IMR-90 (cell line): ENCODE results near the gene ZNF157. TPM values are rescaled to one million over a fixed set of nuclear protein-coding genes. Genes with fewer than 3 reads are reported as not detected.

Experiments used
- ATAC-seq: fragments of 200-7000 bp; cut with Tn5 transposase; 2 replicates; pipeline ENCODE4 v1.9.1; 2020; ENCODE audit warnings: low read depth, mild to moderate bottlenecking, moderate library complexity
- BruUV-seq: library from RNA; stranded (reverse); fragments of 400-500 nt; replicated peaks from 2 replicates; lab custom pipeline; 2021; lab: Mats Ljungman, UMichigan
- CTCF ChIA-PET: fragments of 300-600 bp; formaldehyde crosslinking; extraction: SDS; loops from one replicate; lab custom pipeline; 2021; ENCODE audit warnings: antibody characterized with exemption; lab: Yijun Ruan, JAX
- POLR2A ChIA-PET: fragments of 300-600 bp; sonication (Branson Sonifier 250); formaldehyde crosslinking; loops from one replicate; lab custom pipeline; 2022; ENCODE audit warnings: antibody characterized with exemption; ENCODE audit not compliant: unreplicated experiment; lab: Charles Lee
- DNase-seq: peaks from one replicate; pipeline ENCODE4 v3.0.0; 2013
- H2AFZ ChIP-seq: replicated peaks from 2 replicates; pipeline ENCODE3; 2013; ENCODE audit warnings: low read length, mild to moderate bottlenecking; ENCODE audit not compliant: poor library complexity
- H2AK5ac ChIP-seq: 2 replicates; pipeline ENCODE4 v1.6.1; 2013; ENCODE audit warnings: low read depth, low read length, inconsistent platforms
- H2AK9ac ChIP-seq: replicated peaks from 2 replicates; pipeline ENCODE3; 2013; ENCODE audit warnings: mild to moderate bottlenecking, low read depth, low read length, moderate library complexity; ENCODE audit not compliant: poor library complexity
- H2BK120ac ChIP-seq: 2 replicates; pipeline ENCODE4 v1.6.1; 2013; ENCODE audit warnings: low read depth, low read length, inconsistent platforms
- H2BK15ac ChIP-seq: 3 replicates; pipeline ENCODE4 v1.6.1; 2013; ENCODE audit warnings: low read depth, low read length, inconsistent platforms
- H2BK20ac ChIP-seq: 2 replicates; pipeline ENCODE4 v1.6.1; 2013; ENCODE audit warnings: low read depth, mild to moderate bottlenecking, inconsistent platforms, low read length, moderate library complexity
- H2BK5ac ChIP-seq: 2 replicates; pipeline ENCODE4 v1.6.1; 2013; ENCODE audit warnings: mild to moderate bottlenecking, low read depth, low read length, inconsistent platforms; ENCODE audit not compliant: poor library complexity, severe bottlenecking
- H3K14ac ChIP-seq: replicated peaks from 2 replicates; pipeline ENCODE4 v1.6.1; 2013; ENCODE audit warnings: low read depth, low read length, inconsistent platforms
- H3K18ac ChIP-seq: 2 replicates; pipeline ENCODE4 v1.6.1; 2013; ENCODE audit warnings: low read depth, low read length, control low read depth
- H3K23ac ChIP-seq: 2 replicates; pipeline ENCODE4 v1.6.1; 2013; ENCODE audit warnings: low read depth, low read length, inconsistent platforms
- H3K27ac ChIP-seq: 2 replicates; pipeline ENCODE4 v1.5.1; 2013; ENCODE audit warnings: mild to moderate bottlenecking, control low read depth, low read length; ENCODE audit not compliant: insufficient read depth
- H3K27me3 ChIP-seq: 2 replicates; pipeline ENCODE4 v1.6.1; 2013; ENCODE audit warnings: low read length; ENCODE audit not compliant: control insufficient read depth, insufficient read depth
- H3K36me3 ChIP-seq: 2 replicates; pipeline ENCODE4 v1.6.1; 2013; ENCODE audit warnings: low read length, mixed read lengths; ENCODE audit not compliant: control insufficient read depth, insufficient read depth
- H3K4ac ChIP-seq: 2 replicates; pipeline ENCODE4 v1.6.1; 2013; ENCODE audit warnings: low read depth, low read length, inconsistent platforms
- H3K4me1 ChIP-seq: 2 replicates; pipeline ENCODE4 v1.6.1; 2013; ENCODE audit warnings: low read length, mixed read lengths; ENCODE audit not compliant: control insufficient read depth, insufficient read depth
- H3K4me2 ChIP-seq: 2 replicates; pipeline ENCODE4 v1.6.1; 2013; ENCODE audit warnings: low read depth, mild to moderate bottlenecking, control low read depth, low read length, moderate library complexity
- H3K4me3 ChIP-seq: 2 replicates; pipeline ENCODE4 v1.5.1; 2013; ENCODE audit warnings: low read depth, mild to moderate bottlenecking, control low read depth, low read length, moderate library complexity; ENCODE audit not compliant: insufficient read depth
- H3K56ac ChIP-seq: 2 replicates; pipeline ENCODE4 v1.6.1; 2013; ENCODE audit warnings: low read length, inconsistent platforms; ENCODE audit not compliant: insufficient read depth; ENCODE audit errors: extremely low read depth
- H3K79me1 ChIP-seq, 2 experiments: 2 replicates each; pipeline ENCODE4 v1.6.1; 2013; ENCODE audit warnings: low read length in 2 of 2, inconsistent platforms in 1 of 2, low read depth in 1 of 2
- H3K9ac ChIP-seq: 2 replicates; pipeline ENCODE4 v1.6.1; 2013; ENCODE audit warnings: low read depth, low read length, control low read depth
- H3K9me1 ChIP-seq: 2 replicates; pipeline ENCODE4 v1.6.1; 2013; ENCODE audit warnings: low read length, inconsistent platforms; ENCODE audit not compliant: insufficient read depth
- H3K9me3 ChIP-seq: 2 replicates; pipeline ENCODE4 v1.6.1; 2013; ENCODE audit warnings: low read length; ENCODE audit not compliant: control insufficient read depth, insufficient read depth
- H4K20me1 ChIP-seq: 2 replicates; pipeline ENCODE4 v1.6.1; 2013; ENCODE audit warnings: low read length, inconsistent platforms; ENCODE audit not compliant: insufficient read depth
- H4K5ac ChIP-seq: 2 replicates; pipeline ENCODE4 v1.6.1; 2013; ENCODE audit warnings: mild to moderate bottlenecking, low read depth, low read length, control low read depth
- H4K8ac ChIP-seq, 2 experiments: 2 replicates each; pipeline ENCODE4 v1.6.1; 2013; ENCODE audit warnings: low read depth in 2 of 2, low read length in 2 of 2, control low read depth in 1 of 2, inconsistent platforms in 1 of 2
- H4K91ac ChIP-seq: 2 replicates; pipeline ENCODE4 v1.6.1; 2013; ENCODE audit warnings: low read depth, low read length, inconsistent platforms; ENCODE audit not compliant: insufficient read depth
- BHLHE40 ChIP-seq: fragments of 150-350 bp; IDR thresholded peaks from 2 replicates; pipeline ENCODE4 v1.6.1; 2016; ENCODE audit warnings: mild to moderate bottlenecking, low read depth, low read length
- CHD1 ChIP-seq: IDR thresholded peaks from 2 replicates; pipeline ENCODE4 v1.6.1; 2012; ENCODE audit warnings: low read depth, low read length, improper control_type of control experiment
- CTCF ChIP-seq: conservative IDR thresholded peaks from 2 replicates; pipeline ENCODE4 v1.5.1; 2012; ENCODE audit warnings: mild to moderate bottlenecking, low read depth, low read length, improper control_type of control experiment
- FOS ChIP-seq: fragments of 150-350 bp; IDR thresholded peaks from 2 replicates; pipeline ENCODE4 v1.6.1; 2016; ENCODE audit warnings: low read depth, low read length
- MAFK ChIP-seq: IDR thresholded peaks from 2 replicates; pipeline ENCODE4 v1.6.1; 2012; ENCODE audit warnings: low read depth, low read length, improper control_type of control experiment
- POLR2A ChIP-seq: IDR thresholded peaks from 2 replicates; pipeline ENCODE4 v1.6.1; 2012; ENCODE audit warnings: mild to moderate bottlenecking, low read depth, low read length
- RFX5 ChIP-seq: IDR thresholded peaks from 2 replicates; pipeline ENCODE4 v1.8.0; 2012; ENCODE audit warnings: low read depth, mild to moderate bottlenecking, low read length, moderate library complexity
- SMC3 ChIP-seq: fragments of 150-350 bp; IDR thresholded peaks from 2 replicates; pipeline ENCODE4 v1.6.1; 2016; ENCODE audit warnings: low read depth, mild to moderate bottlenecking, antibody characterized with exemption, low read length, moderate library complexity
- WGBS, 2 experiments: methylation state at CpG; one replicate each; pipeline versions ENCODE4 v1.1.5 to v1.1.7; 2013; ENCODE audit warnings: missing lambda C conversion rate in 2 of 2; ENCODE audit not compliant: insufficient read length in 1 of 2; ENCODE audit errors: extremely low coverage in 2 of 2; 5-methylcytosine and 5-hydroxymethylcytosine counted together
- dilution Hi-C: fragments of 300-500 bp; cut with HindIII; formaldehyde crosslinking; loops from one replicate; pipeline ENCODE4 v1.14.3; 2018; ENCODE audit warnings: low sequenced_read_pairs; ENCODE audit not compliant: unreplicated experiment
- in situ Hi-C: fragments of 300-500 bp; cut with MboI; formaldehyde crosslinking; loops from 3 replicates; pipeline ENCODE4 v1.14.3; 2019; ENCODE audit warnings: low sequenced_read_pairs, inconsistent platforms, mixed read lengths
- intact Hi-C: fragments of 100-400 bp; cut with micrococcal nuclease; formaldehyde crosslinking; loops from 2 replicates; pipeline ENCODE4 v1.10.0; 2022
- polyA plus RNA-seq, 3 experiments: library from polyadenylated mRNA; depleted of rRNA; stranded (reverse); fragments of >200 nt; gene quantifications; 2 replicates each; pipeline ENCODE4 v1.2.3, GENCODE V29; 2012; ENCODE audit warnings: low replicate concordance in 1 of 3
- total RNA-seq: library from RNA; depleted of rRNA; stranded (reverse); fragments of >200 nt; gene quantifications from 2 replicates; pipeline ENCODE4 v1.2.3, GENCODE V29; 2012
- TF ChIP-seq, protein P1 (sequence below): fragments of 150-350 bp; IDR thresholded peaks from 2 replicates; pipeline ENCODE4 v1.6.1; 2016; ENCODE audit warnings: low read depth, mild to moderate bottlenecking, low read length, moderate library complexity, borderline replicate concordance

ZNF157 gene
- total and polyA plus RNA-seq, 2 of the 4 experiments (the other 2 are of a cell fraction), result under 0.01 TPM; not detected in 1

- Histone ChIP-seq H3K56ac (no peak overlapping the region), H4K5ac (no peak overlapping the region), H2BK20ac (no peak overlapping the region), H3K27ac (no peak overlapping the region), H2BK15ac (no peak overlapping the region), H2BK5ac (no peak overlapping the region), H3K27me3 (no peaks in the 10 kb centered on the region), H3K4me2 (no peak overlapping the region), H3K18ac (no peak overlapping the region), H3K9me1 (no peaks in the 10 kb centered on the region), H3K36me3 (peaks cover 11% of the 10 kb centered on the region), H4K8ac (no peak overlapping the region), H2BK120ac (no peak overlapping the region), H3K14ac (no peak overlapping the region), H2AK5ac (no peak overlapping the region), H3K4me1 (no peaks in the 10 kb centered on the region), H2AK9ac (no peak overlapping the region), H4K91ac (no peak overlapping the region), H3K4ac (no peak overlapping the region), H3K9me3 (peaks cover 41% of the 10 kb centered on the region), H2AFZ (no peak overlapping the region), H3K9ac (no peak overlapping the region), H4K20me1 (no peaks in the 10 kb centered on the region), H3K4me3 (no peak overlapping the region), H3K23ac (no peak overlapping the region), H3K79me1 (no peaks in the 10 kb centered on the region)
- CTCF ChIA-PET, result no interaction called here
- no peak for TF ChIP-seq CTCF
- no peak for TF ChIP-seq FOS
- no peak for TF ChIP-seq RFX5
- TF ChIP-seq, protein P1, sequence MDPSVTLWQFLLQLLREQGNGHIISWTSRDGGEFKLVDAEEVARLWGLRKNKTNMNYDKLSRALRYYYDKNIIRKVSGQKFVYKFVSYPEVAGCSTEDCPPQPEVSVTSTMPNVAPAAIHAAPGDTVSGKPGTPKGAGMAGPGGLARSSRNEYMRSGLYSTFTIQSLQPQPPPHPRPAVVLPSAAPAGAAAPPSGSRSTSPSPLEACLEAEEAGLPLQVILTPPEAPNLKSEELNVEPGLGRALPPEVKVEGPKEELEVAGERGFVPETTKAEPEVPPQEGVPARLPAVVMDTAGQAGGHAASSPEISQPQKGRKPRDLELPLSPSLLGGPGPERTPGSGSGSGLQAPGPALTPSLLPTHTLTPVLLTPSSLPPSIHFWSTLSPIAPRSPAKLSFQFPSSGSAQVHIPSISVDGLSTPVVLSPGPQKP, result no peak
- TF ChIP-seq SMC3, result no peak
- TF ChIP-seq CHD1, result no peak
- no peak for TF ChIP-seq BHLHE40
- no peak for TF ChIP-seq POLR2A
- TF ChIP-seq MAFK, result no peak
- POLR2A ChIA-PET, result no interaction called here
- dilution Hi-C loops, result no loop called here
- no TSS peak for BruUV-seq
- ATAC-seq, result no peak
- DNase-seq, result no peak
- 100% methylated on average over 4 of the region's 11 CpGs; no CpG with 5 or more reads in 1 of the 2 experiments for WGBS, 2 experiments
- in situ Hi-C loops, result no loop called here
- intact Hi-C loops, result no loop called here
These were observed 77.2 kb downstream of the ZNF157 start for GRCh38 chrX:47447607-47448006.
